GM12878 (cell line): Measurements from ENCODE around the gene ATF4. TPM values are rescaled to one million over a fixed set of nuclear protein-coding genes. Genes with fewer than 3 reads are reported as not detected.

Experiments used
- ATAC-seq: fragments of 200-7000 bp; cut with Tn5 transposase; 3 replicates; pipeline ENCODE4 v1.9.1; 2020; ENCODE audit warnings: mild to moderate bottlenecking, moderate library complexity
- BruUV-seq: library from RNA; stranded (reverse); fragments of 400-500 nt; replicated peaks from 2 replicates; lab custom pipeline; 2021; lab: Mats Ljungman, UMichigan
- CTCF ChIA-PET: fragments of 300-600 bp; sonication (Branson Sonifier 250); formaldehyde crosslinking; extraction: SDS; loops from one replicate; lab custom pipeline; 2021; ENCODE audit warnings: inconsistent platforms; lab: Yijun Ruan, JAX
- POLR2A ChIA-PET: fragments of 350-600 bp; formaldehyde crosslinking; extraction: SDS; loops from one replicate; lab custom pipeline; 2021; ENCODE audit warnings: inconsistent platforms; lab: Charles Lee
- RAD21 ChIA-PET: fragments of 300-600 bp; sonication (Branson Sonifier 250); formaldehyde crosslinking; loops from one replicate; lab custom pipeline; 2023; ENCODE audit warnings: antibody characterized with exemption; ENCODE audit not compliant: unreplicated experiment; lab: Charles Lee
- SMC1A ChIA-PET: fragments of 300-600 bp; sonication (Branson Sonifier 250); formaldehyde crosslinking; loops from one replicate; lab custom pipeline; 2023; ENCODE audit not compliant: unreplicated experiment, uncharacterized antibody; lab: Charles Lee
- DNase-seq: peaks from one replicate; pipeline ENCODE4 v3.0.0-alpha.2; 2011; ENCODE audit warnings: low read depth, low spot score
- FAIRE-seq: peaks from 3 replicates; lab custom pipeline; 2011; peaks lifted over from hg19 to GRCh38; lab: Jason Lieb, UNC
- H2AFZ ChIP-seq: 2 replicates; pipeline ENCODE4 v1.6.0; 2011; ENCODE audit warnings: low read depth, low read length, control low read depth; ENCODE audit not compliant: control insufficient read depth
- H3K27ac ChIP-seq: 2 replicates; pipeline ENCODE4 v1.5.1; 2011; ENCODE audit warnings: control low read depth; ENCODE audit not compliant: control insufficient read depth, insufficient read depth
- H3K27me3 ChIP-seq, 2 experiments: replicated peaks in 1 of 2; 2 replicates each; pipeline versions ENCODE4 v1.6.0 to v1.6.1; 2011; ENCODE audit warnings: low read length in 1 of 2; ENCODE audit not compliant: control insufficient read depth in 2 of 2, insufficient read depth in 2 of 2
- H3K36me3 ChIP-seq, 2 experiments: 2 replicates each; pipeline ENCODE4 v1.5.1; 2011; ENCODE audit warnings: low read length in 1 of 2; ENCODE audit not compliant: control insufficient read depth in 2 of 2, insufficient read depth in 2 of 2
- H3K4me1 ChIP-seq: 2 replicates; pipeline ENCODE4 v1.6.1; 2011; ENCODE audit warnings: mild to moderate bottlenecking, low read length, moderate library complexity, mixed read lengths; ENCODE audit not compliant: control insufficient read depth, insufficient read depth
- H3K4me2 ChIP-seq: 2 replicates; pipeline ENCODE4 v1.6.0; 2011; ENCODE audit warnings: control low read depth; ENCODE audit not compliant: control insufficient read depth, insufficient read depth
- H3K4me3 ChIP-seq: fragments of 200-600 bp; sonication (generic); 2 replicates; pipeline ENCODE4 v1.5.1; 2016
- H3K79me2 ChIP-seq: 2 replicates; pipeline ENCODE4 v1.6.0; 2011; ENCODE audit warnings: low read length; ENCODE audit not compliant: control insufficient read depth, insufficient read depth
- H3K9ac ChIP-seq: 2 replicates; pipeline ENCODE4 v1.8.0; 2011; ENCODE audit warnings: low read length, control low read depth, mixed read lengths; ENCODE audit not compliant: control insufficient read depth, insufficient read depth
- H3K9me3 ChIP-seq: replicated peaks from 3 replicates; pipeline ENCODE4 v1.5.1; 2011; ENCODE audit warnings: mild to moderate bottlenecking, low read length; ENCODE audit not compliant: control insufficient read depth, insufficient read depth
- H4K20me1 ChIP-seq: 2 replicates; pipeline ENCODE4 v1.6.0; 2011; ENCODE audit not compliant: control insufficient read depth, insufficient read depth
- BACH1 ChIP-seq: fragments of 450-650 bp; IDR thresholded peaks from 2 replicates; pipeline ENCODE4 v1.6.1; 2017; ENCODE audit warnings: mild to moderate bottlenecking, borderline replicate concordance
- BHLHE40 ChIP-seq, 2 experiments: fragments of 450-650 bp in 1 of 2; IDR thresholded peaks; 2 replicates each; pipeline ENCODE4 v1.6.1; 2011 to 2017; ENCODE audit warnings: low read depth in 2 of 2, borderline replicate concordance in 1 of 2, improper control_type of control experiment in 1 of 2, low read length in 1 of 2, mild to moderate bottlenecking in 1 of 2
- CBFB ChIP-seq: IDR thresholded peaks from 2 replicates; pipeline ENCODE4 v1.6.1; 2016; ENCODE audit warnings: antibody characterized with exemption, low read depth
- HCFC1 ChIP-seq: fragments of 150-350 bp; IDR thresholded peaks from 2 replicates; pipeline ENCODE4 v1.6.1; 2014; ENCODE audit warnings: low read length
- IKZF2 ChIP-seq, 2 experiments: fragments of 450-650 bp; IDR thresholded peaks; 2 replicates each; pipeline ENCODE4 v1.6.1; 2017; ENCODE audit warnings: mild to moderate bottlenecking in 2 of 2, moderate library complexity in 2 of 2
- NFIC ChIP-seq: IDR thresholded peaks from 2 replicates; pipeline ENCODE4 v1.6.1; 2012; ENCODE audit warnings: low read depth, mild to moderate bottlenecking, inconsistent platforms, low read length, moderate library complexity
- NFXL1 ChIP-seq: fragments of 450-650 bp; IDR thresholded peaks from 2 replicates; pipeline ENCODE4 v1.6.1; 2017; ENCODE audit warnings: antibody characterized with exemption, mild to moderate bottlenecking, borderline replicate concordance
- NRF1 ChIP-seq: conservative IDR thresholded peaks from 2 replicates; pipeline ENCODE4 v1.6.1; 2011; ENCODE audit warnings: mild to moderate bottlenecking, low read depth, low read length, improper control_type of control experiment
- RBBP5 ChIP-seq: fragments of 200-600 bp; sonication (generic); conservative IDR thresholded peaks from 2 replicates; pipeline ENCODE4 v1.6.1; 2016
- RCOR1 ChIP-seq: conservative IDR thresholded peaks from 2 replicates; pipeline ENCODE4 v1.6.1; 2012; ENCODE audit warnings: low read depth, low read length, improper control_type of control experiment
- TAF1 ChIP-seq: IDR thresholded peaks from 2 replicates; pipeline ENCODE4 v1.6.1; 2011; ENCODE audit warnings: mild to moderate bottlenecking, low read depth, low read length, borderline replicate concordance
- WGBS: methylation state at CpG from one replicate; pipeline ENCODE4 v1.1.6; 2016; ENCODE audit warnings: low lambda C conversion rate; ENCODE audit not compliant: insufficient replicate concordance, insufficient coverage; ENCODE audit errors: missing lambda C conversion rate; 5-methylcytosine and 5-hydroxymethylcytosine counted together
- in situ Hi-C: fragments of 300-500 bp; cut with MboI; formaldehyde crosslinking; loops from 9 replicates; pipeline ENCODE4 v1.14.3; 2018; ENCODE audit warnings: mixed read lengths
- intact Hi-C: fragments of 100-400 bp; cut with micrococcal nuclease; formaldehyde crosslinking; loops from one replicate; pipeline ENCODE4 v1.14.2; 2022; ENCODE audit not compliant: unreplicated experiment
- polyA plus RNA-seq, 11 experiments: library from polyadenylated mRNA; depleted of rRNA in 4 of 11; unstranded in 6 of 11; stranded (reverse) in 5 of 11; fragments of >200 nt; fragmentation: Nextera tagmentation in 4 of 11; fragmentation: Illumina TruSeq in 1 of 11; extraction: Ambion mirVana in 4 of 11; extraction: Trizol in 1 of 11; gene quantifications; 1 replicate in 1 of 11; 2 replicates in 10 of 11; pipeline versions ENCODE4 v1.2.1 to v1.2.3, GENCODE V29; 2011 to 2016; ENCODE audit warnings: inconsistent platforms in 2 of 11, missing spikeins in 2 of 11, low read depth in 1 of 11
- total RNA-seq, 4 experiments: library from RNA; depleted of rRNA in 3 of 4; stranded (reverse); fragments of >200 nt in 3 of 4; fragmentation: Illumina TruSeq in 1 of 4; extraction: Trizol in 1 of 4; gene quantifications; 2 replicates each; pipeline versions ENCODE4 v1.2.1 to v1.2.3, GENCODE V29; 2013 to 2021
- TF ChIP-seq, protein P1 (sequence below): fragments of 450-650 bp; conservative IDR thresholded peaks from 2 replicates; pipeline ENCODE4 v1.6.1; 2017; ENCODE audit warnings: mild to moderate bottlenecking, moderate library complexity
- TF ChIP-seq, protein P2 (sequence below): fragments of 450-650 bp; IDR thresholded peaks from 2 replicates; pipeline ENCODE4 v1.6.1; 2016; ENCODE audit warnings: mild to moderate bottlenecking
- TF ChIP-seq, protein P3 (sequence below): fragments of 150-350 bp; IDR thresholded peaks from 2 replicates; pipeline ENCODE4 v1.6.1; 2016; ENCODE audit warnings: low read depth, low read length
- TF ChIP-seq, protein P4 (sequence below), 3 experiments: IDR thresholded peaks in 2 of 3; conservative IDR thresholded peaks in 1 of 3; 2 replicates each; pipeline ENCODE4 v1.5.1; 2011; ENCODE audit warnings: low read depth in 3 of 3, low read length in 3 of 3, mild to moderate bottlenecking in 3 of 3, control low read depth in 2 of 3, moderate library complexity in 2 of 3, inconsistent platforms in 1 of 3, mixed read lengths in 1 of 3; ENCODE audit not compliant: control insufficient read depth in 2 of 3, insufficient read depth in 1 of 3; ENCODE audit errors: extremely low read depth in 1 of 3

Gene ATF4
- total and polyA plus RNA-seq, 10 of the 15 experiments (the other 5 are each of a cell fraction or from before 2014, with no cell fraction given): 88.3 to 605 (median 320) TPM

DNA sequence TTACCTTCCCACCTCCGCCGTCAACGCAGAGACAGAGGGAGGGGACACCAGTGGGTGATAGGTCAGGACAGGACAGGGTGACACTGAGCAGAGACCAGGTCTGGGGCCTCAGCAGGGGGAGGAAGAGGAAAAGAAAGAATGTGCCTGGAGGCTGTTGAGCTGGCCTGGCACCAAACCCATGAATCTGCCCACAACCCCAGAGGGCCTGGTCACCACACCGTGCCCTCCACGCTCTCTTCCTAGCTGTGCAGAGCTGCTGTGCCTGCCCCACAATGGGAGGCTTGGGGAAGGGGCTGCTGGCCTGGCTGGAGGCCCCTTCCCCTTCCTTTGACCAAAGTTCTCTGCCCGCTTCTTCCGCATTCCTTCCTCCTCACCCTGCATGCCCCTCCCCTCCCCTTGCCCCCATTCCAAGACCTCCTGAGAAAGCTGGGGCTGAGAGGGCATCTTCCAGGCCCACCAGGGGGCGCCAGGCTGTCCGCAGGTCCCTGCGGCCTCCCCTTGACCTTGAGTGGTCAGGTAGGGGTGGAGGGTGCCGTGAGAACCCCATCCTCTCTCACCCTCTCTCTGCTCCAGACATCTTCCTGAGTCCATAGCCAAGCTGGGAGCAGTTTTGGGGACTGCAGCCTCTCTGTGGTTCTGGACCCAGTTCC, 39.2 kb downstream of the ATF4 start:
- ChIA-PET POLR2A (no interaction called here), CTCF (interaction anchor here (0.5 to 3.4 kb wide), 4 partner anchors 172 to 811 kb away, joined by 3 to 23 read pairs (median 3); partner anchors contain the start of gene SGSM3), SMC1A (interaction anchor here (0.6 to 1.2 kb wide), 2 partner anchors 465 to 478 kb away, joined by 3 to 4 read pairs; no protein-coding TSS in a partner anchor), RAD21 (interaction anchor here (1.3 to 1.4 kb wide), 2 partner anchors 465 to 477 kb away, joined by 3 to 9 read pairs; no protein-coding TSS in a partner anchor)
- intact Hi-C loops (loop anchor here (5.0 kb wide), 1 partner anchor 463 kb away; no protein-coding TSS in a partner anchor), in situ Hi-C loops (no loop called here)
- H3K79me2 ChIP-seq: no peaks in the 10 kb centered on the region
- H3K9ac ChIP-seq: no peak overlapping the region
- FAIRE-seq (no peak), DNase-seq (no peak), ATAC-seq (peak; percentile 72)
- H2AFZ ChIP-seq: no peak overlapping the region
- H3K27ac ChIP-seq: no peak overlapping the region
- peaks cover 7 to 8% of the 10 kb centered on the region in 2 experiments; a peak in 3 of 4 replicates for H3K27me3 ChIP-seq
- BruUV-seq: no TSS peak
- H3K4me1 ChIP-seq: no peaks in the 10 kb centered on the region
- no peak overlapping the region for H3K4me2 ChIP-seq
- H3K36me3 ChIP-seq: no peaks in the 10 kb centered on the region
- H3K9me3 ChIP-seq: no peaks in the 10 kb centered on the region
- 30% methylated on average over 10 of the region's 11 CpGs for WGBS
- H4K20me1 ChIP-seq: no peaks in the 10 kb centered on the region
- no peak overlapping the region for H3K4me3 ChIP-seq
- TF ChIP-seq TAF1: no peak
- no peak for TF ChIP-seq RCOR1
- TF ChIP-seq, protein P1, sequence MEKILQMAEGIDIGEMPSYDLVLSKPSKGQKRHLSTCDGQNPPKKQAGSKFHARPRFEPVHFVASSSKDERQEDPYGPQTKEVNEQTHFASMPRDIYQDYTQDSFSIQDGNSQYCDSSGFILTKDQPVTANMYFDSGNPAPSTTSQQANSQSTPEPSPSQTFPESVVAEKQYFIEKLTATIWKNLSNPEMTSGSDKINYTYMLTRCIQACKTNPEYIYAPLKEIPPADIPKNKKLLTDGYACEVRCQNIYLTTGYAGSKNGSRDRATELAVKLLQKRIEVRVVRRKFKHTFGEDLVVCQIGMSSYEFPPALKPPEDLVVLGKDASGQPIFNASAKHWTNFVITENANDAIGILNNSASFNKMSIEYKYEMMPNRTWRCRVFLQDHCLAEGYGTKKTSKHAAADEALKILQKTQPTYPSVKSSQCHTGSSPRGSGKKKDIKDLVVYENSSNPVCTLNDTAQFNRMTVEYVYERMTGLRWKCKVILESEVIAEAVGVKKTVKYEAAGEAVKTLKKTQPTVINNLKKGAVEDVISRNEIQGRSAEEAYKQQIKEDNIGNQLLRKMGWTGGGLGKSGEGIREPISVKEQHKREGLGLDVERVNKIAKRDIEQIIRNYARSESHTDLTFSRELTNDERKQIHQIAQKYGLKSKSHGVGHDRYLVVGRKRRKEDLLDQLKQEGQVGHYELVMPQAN: no peak
- no peak for TF ChIP-seq NFIC
- TF ChIP-seq, protein P2, sequence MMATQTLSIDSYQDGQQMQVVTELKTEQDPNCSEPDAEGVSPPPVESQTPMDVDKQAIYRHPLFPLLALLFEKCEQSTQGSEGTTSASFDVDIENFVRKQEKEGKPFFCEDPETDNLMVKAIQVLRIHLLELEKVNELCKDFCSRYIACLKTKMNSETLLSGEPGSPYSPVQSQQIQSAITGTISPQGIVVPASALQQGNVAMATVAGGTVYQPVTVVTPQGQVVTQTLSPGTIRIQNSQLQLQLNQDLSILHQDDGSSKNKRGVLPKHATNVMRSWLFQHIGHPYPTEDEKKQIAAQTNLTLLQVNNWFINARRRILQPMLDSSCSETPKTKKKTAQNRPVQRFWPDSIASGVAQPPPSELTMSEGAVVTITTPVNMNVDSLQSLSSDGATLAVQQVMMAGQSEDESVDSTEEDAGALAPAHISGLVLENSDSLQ: no peak
- TF ChIP-seq, protein P3, sequence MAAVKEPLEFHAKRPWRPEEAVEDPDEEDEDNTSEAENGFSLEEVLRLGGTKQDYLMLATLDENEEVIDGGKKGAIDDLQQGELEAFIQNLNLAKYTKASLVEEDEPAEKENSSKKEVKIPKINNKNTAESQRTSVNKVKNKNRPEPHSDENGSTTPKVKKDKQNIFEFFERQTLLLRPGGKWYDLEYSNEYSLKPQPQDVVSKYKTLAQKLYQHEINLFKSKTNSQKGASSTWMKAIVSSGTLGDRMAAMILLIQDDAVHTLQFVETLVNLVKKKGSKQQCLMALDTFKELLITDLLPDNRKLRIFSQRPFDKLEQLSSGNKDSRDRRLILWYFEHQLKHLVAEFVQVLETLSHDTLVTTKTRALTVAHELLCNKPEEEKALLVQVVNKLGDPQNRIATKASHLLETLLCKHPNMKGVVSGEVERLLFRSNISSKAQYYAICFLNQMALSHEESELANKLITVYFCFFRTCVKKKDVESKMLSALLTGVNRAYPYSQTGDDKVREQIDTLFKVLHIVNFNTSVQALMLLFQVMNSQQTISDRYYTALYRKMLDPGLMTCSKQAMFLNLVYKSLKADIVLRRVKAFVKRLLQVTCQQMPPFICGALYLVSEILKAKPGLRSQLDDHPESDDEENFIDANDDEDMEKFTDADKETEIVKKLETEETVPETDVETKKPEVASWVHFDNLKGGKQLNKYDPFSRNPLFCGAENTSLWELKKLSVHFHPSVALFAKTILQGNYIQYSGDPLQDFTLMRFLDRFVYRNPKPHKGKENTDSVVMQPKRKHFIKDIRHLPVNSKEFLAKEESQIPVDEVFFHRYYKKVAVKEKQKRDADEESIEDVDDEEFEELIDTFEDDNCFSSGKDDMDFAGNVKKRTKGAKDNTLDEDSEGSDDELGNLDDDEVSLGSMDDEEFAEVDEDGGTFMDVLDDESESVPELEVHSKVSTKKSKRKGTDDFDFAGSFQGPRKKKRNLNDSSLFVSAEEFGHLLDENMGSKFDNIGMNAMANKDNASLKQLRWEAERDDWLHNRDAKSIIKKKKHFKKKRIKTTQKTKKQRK: no peak
- TF ChIP-seq RBBP5: no peak
- TF ChIP-seq HCFC1: no peak
- no peak for TF ChIP-seq BHLHE40 (IDR thresholded peaks at IDR 0.05; ENCODE audit: borderline replicate concordance in 1 of 2, low read depth in 2 of 2, low read length in 1 of 2)
- TF ChIP-seq NFXL1: no peak
- no peak for TF ChIP-seq BACH1
- TF ChIP-seq CBFB: no peak
- TF ChIP-seq IKZF2 (IDR thresholded peaks at IDR 0.05): no peak
- TF ChIP-seq, protein P4, sequence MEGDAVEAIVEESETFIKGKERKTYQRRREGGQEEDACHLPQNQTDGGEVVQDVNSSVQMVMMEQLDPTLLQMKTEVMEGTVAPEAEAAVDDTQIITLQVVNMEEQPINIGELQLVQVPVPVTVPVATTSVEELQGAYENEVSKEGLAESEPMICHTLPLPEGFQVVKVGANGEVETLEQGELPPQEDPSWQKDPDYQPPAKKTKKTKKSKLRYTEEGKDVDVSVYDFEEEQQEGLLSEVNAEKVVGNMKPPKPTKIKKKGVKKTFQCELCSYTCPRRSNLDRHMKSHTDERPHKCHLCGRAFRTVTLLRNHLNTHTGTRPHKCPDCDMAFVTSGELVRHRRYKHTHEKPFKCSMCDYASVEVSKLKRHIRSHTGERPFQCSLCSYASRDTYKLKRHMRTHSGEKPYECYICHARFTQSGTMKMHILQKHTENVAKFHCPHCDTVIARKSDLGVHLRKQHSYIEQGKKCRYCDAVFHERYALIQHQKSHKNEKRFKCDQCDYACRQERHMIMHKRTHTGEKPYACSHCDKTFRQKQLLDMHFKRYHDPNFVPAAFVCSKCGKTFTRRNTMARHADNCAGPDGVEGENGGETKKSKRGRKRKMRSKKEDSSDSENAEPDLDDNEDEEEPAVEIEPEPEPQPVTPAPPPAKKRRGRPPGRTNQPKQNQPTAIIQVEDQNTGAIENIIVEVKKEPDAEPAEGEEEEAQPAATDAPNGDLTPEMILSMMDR (IDR thresholded peaks at IDR 0.05 in 2 of 3, conservative IDR thresholded peaks at IDR 0.05 in 1 of 3; ENCODE audit: control insufficient read depth in 2 of 3, extremely low read depth in 1 of 3, insufficient read depth in 1 of 3, low read depth in 3 of 3, low read length in 3 of 3): peak; percentile 33 to 58 (median 40); a peak in 5 of 6 replicates
- no peak for TF ChIP-seq NRF1
